Measurements from ENCODE around the gene SLC26A1.

GRCh38 chr4:955161-955921 lies 37.9 kb downstream of the SLC26A1 start:
- TF ChIP-seq POLR2AphosphoS5 (IDR thresholded peaks at IDR 0.05; ENCODE audit: insufficient read depth in 1 of 2, low read depth in 1 of 2) (no peak), POLR2A (IDR thresholded peaks at IDR 0.05) (no peak), CTCF (IDR thresholded peaks at IDR 0.05) (no peak)
